Testis (tissue), 2 donors: ENCODE measurements around the gene ATXN7.

Experiments
- POLR2A ChIP-seq: fragments of 450-650 bp; IDR thresholded peaks from one replicate; pipeline ENCODE4 v1.6.1; 2017; ENCODE audit warnings: antibody characterized with exemption, mild to moderate bottlenecking, moderate library complexity
- TF ChIP-seq, protein P1 (sequence below), 3 experiments: fragments of 450-650 bp in 2 of 3; fragments of 200-600 bp in 1 of 3; sonication (generic) in 1 of 3; IDR thresholded peaks; one replicate each; pipeline ENCODE4 v1.5.1; 2016 to 2019; ENCODE audit warnings: antibody characterized with exemption in 3 of 3, mild to moderate bottlenecking in 2 of 3, moderate library complexity in 1 of 3

DNA sequence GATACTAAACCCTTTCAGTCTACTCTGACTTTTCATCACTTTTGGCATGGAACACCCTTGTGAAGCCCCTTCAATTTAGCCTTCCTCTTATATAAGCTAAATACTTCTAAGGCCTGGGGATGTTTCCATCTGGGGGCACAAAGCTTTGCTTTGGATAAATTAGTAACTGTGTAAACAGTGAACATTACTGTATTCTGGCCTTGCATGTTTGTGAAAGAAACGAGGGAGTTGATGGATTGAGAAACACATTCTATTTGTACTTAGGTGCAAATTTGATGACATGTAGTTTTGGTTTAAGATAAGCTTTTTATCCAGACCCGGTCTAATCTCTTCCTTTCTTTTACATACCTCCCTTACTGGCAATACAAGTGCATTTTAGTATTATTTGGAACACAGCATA is 139.9 kb downstream of the ATXN7 start:
- TF ChIP-seq, protein P1, sequence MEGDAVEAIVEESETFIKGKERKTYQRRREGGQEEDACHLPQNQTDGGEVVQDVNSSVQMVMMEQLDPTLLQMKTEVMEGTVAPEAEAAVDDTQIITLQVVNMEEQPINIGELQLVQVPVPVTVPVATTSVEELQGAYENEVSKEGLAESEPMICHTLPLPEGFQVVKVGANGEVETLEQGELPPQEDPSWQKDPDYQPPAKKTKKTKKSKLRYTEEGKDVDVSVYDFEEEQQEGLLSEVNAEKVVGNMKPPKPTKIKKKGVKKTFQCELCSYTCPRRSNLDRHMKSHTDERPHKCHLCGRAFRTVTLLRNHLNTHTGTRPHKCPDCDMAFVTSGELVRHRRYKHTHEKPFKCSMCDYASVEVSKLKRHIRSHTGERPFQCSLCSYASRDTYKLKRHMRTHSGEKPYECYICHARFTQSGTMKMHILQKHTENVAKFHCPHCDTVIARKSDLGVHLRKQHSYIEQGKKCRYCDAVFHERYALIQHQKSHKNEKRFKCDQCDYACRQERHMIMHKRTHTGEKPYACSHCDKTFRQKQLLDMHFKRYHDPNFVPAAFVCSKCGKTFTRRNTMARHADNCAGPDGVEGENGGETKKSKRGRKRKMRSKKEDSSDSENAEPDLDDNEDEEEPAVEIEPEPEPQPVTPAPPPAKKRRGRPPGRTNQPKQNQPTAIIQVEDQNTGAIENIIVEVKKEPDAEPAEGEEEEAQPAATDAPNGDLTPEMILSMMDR (IDR thresholded peaks at IDR 0.05), result no peak
- TF ChIP-seq POLR2A, result no peak
